ENCODE measurements around the gene TULP4.

The TULP4 gene

DNA sequence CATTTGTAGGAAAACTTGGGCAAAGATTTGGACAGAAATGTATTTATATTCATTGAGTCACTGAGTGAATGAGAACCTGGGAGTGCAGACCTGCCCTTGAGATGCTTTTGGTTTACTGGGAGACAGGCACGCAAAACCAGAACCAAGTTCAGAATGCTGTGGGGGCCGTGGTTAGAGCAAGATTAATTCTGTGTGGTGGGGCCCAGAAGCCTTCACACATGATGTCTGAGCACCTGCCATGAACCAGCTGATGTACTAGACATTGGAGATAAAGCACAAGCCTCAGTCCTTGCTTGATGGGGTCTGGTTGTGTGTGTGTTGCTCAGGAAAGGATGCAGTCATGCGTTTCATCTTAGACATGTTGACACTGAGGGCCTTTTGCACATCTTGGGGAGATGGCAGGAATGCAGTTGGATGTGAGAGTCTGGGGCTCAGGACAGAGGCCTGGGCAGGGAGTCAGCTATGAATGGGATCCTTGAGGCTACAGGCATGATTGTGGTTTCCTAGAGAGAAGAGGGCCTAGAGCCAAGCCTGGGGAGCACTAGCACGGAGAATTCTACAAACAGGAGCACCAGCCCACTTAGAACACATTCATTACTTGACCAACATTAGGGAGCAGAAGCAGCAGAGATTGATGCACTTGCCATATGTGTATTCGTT, 133.3 kb downstream of the TULP4 start:
- Histone ChIP-seq H3K4me1 (ENCODE audit: control insufficient read depth, insufficient read depth, low read length, poor library complexity, severe bottlenecking) (no peaks in the 10 kb centered on the region), H3K36me3 (ENCODE audit: control insufficient read depth, insufficient read depth, low read length) (peaks cover 30% of the 10 kb centered on the region), H3K27ac (ENCODE audit: low read depth, low read length, severe bottlenecking) (no peak overlapping the region), H3K4me3 (ENCODE audit: extremely low read depth, insufficient read depth, low read length, poor library complexity, severe bottlenecking) (no peak overlapping the region), H3K9me3 (ENCODE audit: control insufficient read depth, low read length) (no peaks in the 10 kb centered on the region)
- WGBS, 2 experiments (ENCODE audit: insufficient coverage in 2 of 2): 92 to 97% methylated on average over 3 to 4 of the region's 5 CpGs

DNA sequence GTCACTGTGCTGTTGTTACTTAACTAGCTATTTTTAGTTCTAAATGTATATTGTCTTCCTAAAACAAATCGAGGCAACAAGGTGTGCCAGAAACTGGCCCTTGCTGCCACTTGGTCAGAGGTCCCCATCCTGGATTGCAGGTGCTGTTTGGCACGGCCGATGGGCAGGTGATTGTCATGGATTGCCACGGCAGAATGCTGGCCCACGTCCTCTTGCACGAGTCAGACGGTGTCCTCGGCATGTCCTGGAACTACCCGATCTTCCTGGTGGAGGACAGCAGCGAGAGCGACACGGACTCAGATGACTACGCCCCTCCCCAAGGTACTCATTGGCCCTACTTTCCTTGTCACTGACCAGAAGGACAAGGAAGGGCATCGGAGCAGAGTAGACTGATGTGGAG, 136.6 kb downstream of the TULP4 start:
- WGBS, 2 experiments (ENCODE audit: insufficient coverage in 2 of 2): 91 to 95% methylated on average over 12 to 14 of the region's 14 CpGs
- H3K27ac ChIP-seq (ENCODE audit: low read depth, low read length, severe bottlenecking): no peak overlapping the region
- H3K4me1 ChIP-seq (ENCODE audit: control insufficient read depth, insufficient read depth, low read length, poor library complexity, severe bottlenecking): no peaks in the 10 kb centered on the region
- no peak overlapping the region for H3K4me3 ChIP-seq (ENCODE audit: extremely low read depth, insufficient read depth, low read length, poor library complexity, severe bottlenecking)
- peaks cover 39% of the 10 kb centered on the region for H3K36me3 ChIP-seq (ENCODE audit: control insufficient read depth, insufficient read depth, low read length)
- no peaks in the 10 kb centered on the region for H3K9me3 ChIP-seq (ENCODE audit: control insufficient read depth, low read length)

DNA sequence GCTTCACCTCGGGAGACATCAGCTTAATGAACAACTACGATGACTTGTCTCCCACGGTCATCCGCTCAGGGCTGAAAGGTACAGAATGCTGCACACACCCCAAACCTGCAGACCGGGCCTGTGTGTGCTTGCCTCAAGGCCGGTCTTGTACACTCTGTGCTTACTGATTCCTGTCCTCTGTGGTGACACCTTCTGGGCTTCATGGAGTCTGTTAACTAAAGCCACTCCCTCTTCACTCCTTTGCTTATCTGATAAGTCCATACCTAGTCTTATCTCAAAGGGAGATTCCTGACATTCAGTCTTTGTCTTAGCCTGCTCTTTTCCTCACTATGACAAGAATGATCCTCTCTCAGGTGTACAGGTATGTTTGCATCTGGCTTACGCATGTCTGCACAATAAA, 139.9 kb downstream of the TULP4 start:
- Histone ChIP-seq H3K4me1 (ENCODE audit: control insufficient read depth, insufficient read depth, low read length, poor library complexity, severe bottlenecking) (no peaks in the 10 kb centered on the region), H3K36me3 (ENCODE audit: control insufficient read depth, insufficient read depth, low read length) (peaks cover 42% of the 10 kb centered on the region), H3K9me3 (ENCODE audit: control insufficient read depth, low read length) (no peaks in the 10 kb centered on the region), H3K27ac (ENCODE audit: low read depth, low read length, severe bottlenecking) (no peak overlapping the region), H3K4me3 (ENCODE audit: extremely low read depth, insufficient read depth, low read length, poor library complexity, severe bottlenecking) (no peak overlapping the region)
- 96% methylated on average over 6 to 7 of the region's 7 CpGs for whole genome bisulfite sequencing, 2 experiments (ENCODE audit: insufficient coverage in 2 of 2)

DNA sequence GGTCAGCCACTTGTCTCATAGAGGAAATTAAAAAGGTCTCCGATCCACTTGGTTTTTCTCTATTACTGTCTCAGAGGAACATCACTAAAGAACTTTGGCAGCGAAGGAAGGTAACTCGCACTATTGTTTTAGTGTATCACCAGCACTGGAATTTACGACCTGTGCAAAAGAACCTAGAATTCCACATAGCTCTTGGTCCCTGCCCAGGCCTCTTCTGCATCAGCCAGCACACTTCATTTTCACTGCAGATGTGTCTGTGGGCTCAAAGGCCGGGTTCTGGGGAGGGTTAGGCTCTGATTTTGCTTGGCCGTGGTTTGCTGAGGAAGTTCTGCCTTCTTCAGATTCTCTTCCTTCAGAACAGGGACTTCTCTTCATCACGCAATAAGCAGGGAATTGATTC, 144.9 kb downstream of the TULP4 start:
- H3K27ac ChIP-seq (ENCODE audit: low read depth, low read length, severe bottlenecking): no peak overlapping the region

DNA sequence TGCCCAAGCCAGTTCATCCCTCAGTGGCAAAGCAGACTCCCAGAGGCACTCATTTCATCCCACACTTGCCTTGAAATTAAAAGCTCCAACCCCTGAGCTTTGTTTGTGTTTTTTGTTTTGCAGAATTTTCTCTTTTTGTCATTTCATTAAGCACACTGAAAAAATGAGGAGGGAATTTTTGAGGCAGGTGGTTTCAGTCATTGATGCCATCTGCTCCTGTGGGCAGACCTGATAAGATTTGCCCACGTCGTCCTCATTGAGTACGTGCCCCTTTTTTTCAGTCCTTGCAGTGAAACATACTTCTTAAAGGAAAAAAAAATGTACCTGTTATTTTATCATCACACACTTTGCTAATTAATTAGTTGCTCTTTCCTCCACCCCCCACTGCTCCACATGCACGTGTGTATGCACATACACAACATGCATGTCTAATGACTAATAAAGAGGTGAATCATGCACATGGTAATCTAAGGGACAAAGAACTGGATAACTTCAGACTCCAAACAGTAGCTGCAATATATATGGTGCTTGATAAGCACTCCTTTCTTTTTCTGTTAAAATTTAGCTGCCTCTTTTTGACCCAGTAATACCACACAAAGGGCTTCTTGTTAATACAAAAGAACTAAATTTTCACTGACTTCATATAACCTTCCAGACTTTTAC, 145.5 kb downstream of the TULP4 start:
- 94 to 100% methylated on average over 3 to 4 of the region's 4 CpGs for WGBS, 2 experiments (ENCODE audit: insufficient coverage in 2 of 2)
- Histone ChIP-seq H3K4me3 (ENCODE audit: extremely low read depth, insufficient read depth, low read length, poor library complexity, severe bottlenecking) (no peak overlapping the region), H3K27ac (ENCODE audit: low read depth, low read length, severe bottlenecking) (no peak overlapping the region), H3K36me3 (ENCODE audit: control insufficient read depth, insufficient read depth, low read length) (peaks cover 18% of the 10 kb centered on the region), H3K4me1 (ENCODE audit: control insufficient read depth, insufficient read depth, low read length, poor library complexity, severe bottlenecking) (peaks cover 4% of the 10 kb centered on the region), H3K9me3 (ENCODE audit: control insufficient read depth, low read length) (no peaks in the 10 kb centered on the region)

More for the DNA sequence above, 144.9 kb downstream of the TULP4 start:
- peaks cover 24% of the 10 kb centered on the region for H3K36me3 ChIP-seq (ENCODE audit: control insufficient read depth, insufficient read depth, low read length)
- 87 to 94% methylated on average over 5 to 6 of the region's 7 CpGs for WGBS, 2 experiments (ENCODE audit: insufficient coverage in 2 of 2)
- no peaks in the 10 kb centered on the region for H3K9me3 ChIP-seq (ENCODE audit: control insufficient read depth, low read length)
- H3K4me3 ChIP-seq (ENCODE audit: extremely low read depth, insufficient read depth, low read length, poor library complexity, severe bottlenecking): no peak overlapping the region
- peaks cover 4% of the 10 kb centered on the region for H3K4me1 ChIP-seq (ENCODE audit: control insufficient read depth, insufficient read depth, low read length, poor library complexity, severe bottlenecking)

DNA sequence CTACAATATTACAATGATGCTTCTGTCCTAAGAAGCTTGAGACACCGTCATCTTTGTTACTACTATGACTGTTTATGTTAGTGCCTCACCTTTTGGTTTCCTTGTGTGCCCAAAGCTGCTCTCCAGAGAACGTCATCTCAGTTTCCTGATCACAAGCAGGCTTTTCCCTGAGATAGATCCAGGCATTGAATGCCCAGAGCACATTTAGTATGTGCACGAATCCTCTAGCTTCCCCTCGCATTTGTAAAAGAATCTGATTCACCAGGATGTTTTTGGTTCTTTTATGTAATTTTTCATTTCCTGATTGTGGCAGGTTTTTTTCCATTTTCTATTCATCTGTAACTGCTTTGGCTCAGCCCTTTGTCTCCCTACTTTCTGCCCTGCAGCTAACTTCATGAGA, 147.5 kb downstream of the TULP4 start:
- Histone ChIP-seq H3K4me3 (ENCODE audit: extremely low read depth, insufficient read depth, low read length, poor library complexity, severe bottlenecking) (no peak overlapping the region), H3K9me3 (ENCODE audit: control insufficient read depth, low read length) (no peaks in the 10 kb centered on the region), H3K36me3 (ENCODE audit: control insufficient read depth, insufficient read depth, low read length) (peaks cover 26% of the 10 kb centered on the region), H3K27ac (ENCODE audit: low read depth, low read length, severe bottlenecking) (no peak overlapping the region), H3K4me1 (ENCODE audit: control insufficient read depth, insufficient read depth, low read length, poor library complexity, severe bottlenecking) (peaks cover 4% of the 10 kb centered on the region)
- WGBS, 2 experiments (ENCODE audit: insufficient coverage in 2 of 2): 92 to 98% methylated on average over 2 to 4 of the region's 4 CpGs

GRCh38 chr6:158460602-158461169, 148.4 kb downstream of the TULP4 start:
- H3K27ac ChIP-seq (ENCODE audit: low read depth, low read length, severe bottlenecking): no peak overlapping the region
- no peaks in the 10 kb centered on the region for H3K9me3 ChIP-seq (ENCODE audit: control insufficient read depth, low read length)
- H3K4me1 ChIP-seq (ENCODE audit: control insufficient read depth, insufficient read depth, low read length, poor library complexity, severe bottlenecking): peaks cover 4% of the 10 kb centered on the region
- WGBS, 2 experiments (ENCODE audit: insufficient coverage in 2 of 2): 100% methylated on average over 1 of the region's 2 CpGs
- H3K4me3 ChIP-seq (ENCODE audit: extremely low read depth, insufficient read depth, low read length, poor library complexity, severe bottlenecking): no peak overlapping the region
- H3K36me3 ChIP-seq (ENCODE audit: control insufficient read depth, insufficient read depth, low read length): peaks cover 35% of the 10 kb centered on the region

- Histone ChIP-seq H3K4me3 (ENCODE audit: extremely low read depth, insufficient read depth, low read length, poor library complexity, severe bottlenecking) (no peak overlapping the region), H3K27ac (ENCODE audit: low read depth, low read length, severe bottlenecking) (no peak overlapping the region), H3K36me3 (ENCODE audit: control insufficient read depth, insufficient read depth, low read length) (peaks cover 43% of the 10 kb centered on the region), H3K4me1 (ENCODE audit: control insufficient read depth, insufficient read depth, low read length, poor library complexity, severe bottlenecking) (peaks cover 4% of the 10 kb centered on the region), H3K9me3 (ENCODE audit: control insufficient read depth, low read length) (no peaks in the 10 kb centered on the region)
- 100% methylated on average over 1 of the region's 2 CpGs for WGBS, 2 experiments (ENCODE audit: insufficient coverage in 2 of 2)
Observed at GRCh38 chr6:158461954-158462353, 149.7 kb downstream of the TULP4 start.

DNA sequence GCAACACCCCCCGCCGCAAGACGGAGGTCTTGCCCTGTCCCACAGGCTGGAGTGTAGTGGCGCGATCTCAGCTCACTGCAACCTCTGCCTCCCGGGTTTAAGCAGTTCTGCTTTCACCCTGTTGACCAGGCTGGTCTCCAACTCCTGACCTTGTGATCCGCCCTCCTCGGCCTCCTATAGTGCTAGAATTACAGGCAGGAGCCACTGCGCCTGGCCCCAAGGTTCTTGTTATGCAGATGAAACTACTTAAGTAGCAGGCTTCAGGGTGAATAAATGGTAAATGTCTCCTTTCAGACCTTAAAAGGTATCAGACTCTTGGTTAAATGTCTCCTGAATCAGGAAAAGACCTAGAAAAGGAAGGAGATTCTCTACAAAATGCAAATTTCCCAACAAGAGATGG, 152.2 kb downstream of the TULP4 start:
- Histone ChIP-seq H3K9me3 (ENCODE audit: control insufficient read depth, low read length) (no peaks in the 10 kb centered on the region), H3K4me1 (ENCODE audit: control insufficient read depth, insufficient read depth, low read length, poor library complexity, severe bottlenecking) (no peaks in the 10 kb centered on the region), H3K27ac (ENCODE audit: low read depth, low read length, severe bottlenecking) (no peak overlapping the region), H3K4me3 (ENCODE audit: extremely low read depth, insufficient read depth, low read length, poor library complexity, severe bottlenecking) (no peak overlapping the region), H3K36me3 (ENCODE audit: control insufficient read depth, insufficient read depth, low read length) (peaks cover 58% of the 10 kb centered on the region)
- WGBS, 2 experiments (ENCODE audit: insufficient coverage in 2 of 2): 54 to 65% methylated on average over 6 to 7 of the region's 9 CpGs

GRCh38 chr6:158465257-158465656, 153.0 kb downstream of the TULP4 start:
- 100% methylated on average over 1 of the region's 2 CpGs for WGBS, 2 experiments (ENCODE audit: insufficient coverage in 2 of 2)
- no peak overlapping the region for H3K27ac ChIP-seq (ENCODE audit: low read depth, low read length, severe bottlenecking)

GRCh38 chr6:158465747-158466146, 153.5 kb downstream of the TULP4 start:
- Histone ChIP-seq H3K27ac (ENCODE audit: low read depth, low read length, severe bottlenecking) (no peak overlapping the region), H3K9me3 (ENCODE audit: control insufficient read depth, low read length) (no peaks in the 10 kb centered on the region), H3K4me3 (ENCODE audit: extremely low read depth, insufficient read depth, low read length, poor library complexity, severe bottlenecking) (no peak overlapping the region), H3K4me1 (ENCODE audit: control insufficient read depth, insufficient read depth, low read length, poor library complexity, severe bottlenecking) (no peaks in the 10 kb centered on the region), H3K36me3 (ENCODE audit: control insufficient read depth, insufficient read depth, low read length) (peaks cover 60% of the 10 kb centered on the region)
- WGBS, 2 experiments (ENCODE audit: insufficient coverage in 2 of 2): 97 to 100% methylated on average over 1 to 3 of the region's 3 CpGs

More at GRCh38 chr6:158465257-158465656, 153.0 kb downstream of the TULP4 start:
- Histone ChIP-seq H3K4me1 (ENCODE audit: control insufficient read depth, insufficient read depth, low read length, poor library complexity, severe bottlenecking) (no peaks in the 10 kb centered on the region), H3K9me3 (ENCODE audit: control insufficient read depth, low read length) (no peaks in the 10 kb centered on the region), H3K36me3 (ENCODE audit: control insufficient read depth, insufficient read depth, low read length) (peaks cover 56% of the 10 kb centered on the region), H3K4me3 (ENCODE audit: extremely low read depth, insufficient read depth, low read length, poor library complexity, severe bottlenecking) (no peak overlapping the region)
